Parathyroid adenoma (tissue), 2 donors: ENCODE data around the gene SHISA9.

Experiments
- H2AFZ ChIP-seq: fragments of 300-600 bp; sonication (generic); one replicate; pipeline ENCODE4 v1.7.0; 2017; ENCODE audit warnings: antibody characterized with exemption, mild to moderate bottlenecking
- H3K27ac ChIP-seq: fragments of 300-600 bp; sonication (generic); one replicate; pipeline ENCODE4 v1.7.0; 2017
- H3K27me3 ChIP-seq: fragments of 300-600 bp; sonication (generic); one replicate; pipeline ENCODE4 v1.7.0; 2017; ENCODE audit warnings: low read length; ENCODE audit not compliant: control insufficient read depth, insufficient read depth
- H3K36me3 ChIP-seq: fragments of 300-600 bp; sonication (generic); one replicate; pipeline ENCODE4 v1.7.0; 2017; ENCODE audit warnings: low read length; ENCODE audit not compliant: control insufficient read depth, insufficient read depth
- H3K4me1 ChIP-seq: fragments of 300-600 bp; sonication (generic); one replicate; pipeline ENCODE4 v1.7.0; 2017; ENCODE audit warnings: control low read depth
- H3K4me2 ChIP-seq: fragments of 300-600 bp; sonication (generic); one replicate; pipeline ENCODE4 v1.7.0; 2017; ENCODE audit warnings: low read length
- H3K4me3 ChIP-seq: fragments of 300-600 bp; sonication (generic); one replicate; pipeline ENCODE4 v1.7.0; 2017; ENCODE audit warnings: low read depth, low read length
- H3K79me2 ChIP-seq: fragments of 300-600 bp; sonication (generic); one replicate; pipeline ENCODE4 v1.7.0; 2017; ENCODE audit warnings: control low read depth
- H3K9ac ChIP-seq: fragments of 300-600 bp; sonication (generic); one replicate; pipeline ENCODE4 v1.7.0; 2017; ENCODE audit warnings: mild to moderate bottlenecking
- H3K9me3 ChIP-seq: fragments of 300-600 bp; sonication (generic); one replicate; pipeline ENCODE4 v1.7.0; 2017; ENCODE audit warnings: low read length; ENCODE audit not compliant: control insufficient read depth
- TF ChIP-seq, protein P1 (sequence below): fragments of 300-600 bp; sonication (generic); IDR thresholded peaks from one replicate; pipeline ENCODE4 v1.7.0; 2017; ENCODE audit warnings: antibody characterized with exemption, mild to moderate bottlenecking
- donor health status: primary hyperparathyroidism.

SHISA9 gene

DNA sequence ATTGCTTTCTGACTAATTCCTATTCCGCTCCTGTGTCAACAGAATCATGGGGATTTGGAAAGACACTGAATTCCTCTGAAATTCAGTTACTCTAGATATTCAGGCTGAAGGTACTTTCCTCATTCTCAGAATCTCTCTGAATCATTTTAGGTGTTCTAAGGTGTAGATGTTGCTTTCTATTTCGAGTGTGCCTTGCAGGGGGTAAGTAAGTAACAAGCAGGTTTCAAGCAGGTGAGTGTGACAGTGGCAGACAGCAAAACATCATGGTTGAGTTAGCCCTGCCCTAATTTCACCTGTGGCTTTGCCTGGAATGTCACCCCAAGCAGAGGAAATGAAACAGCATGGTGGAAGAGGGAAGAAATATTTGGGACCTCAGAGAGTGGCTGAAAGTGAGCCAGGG lies 75.1 kb downstream of the SHISA9 start:
- H3K9ac ChIP-seq = no peak overlapping the region
- no peaks in the 10 kb centered on the region for H3K4me1 ChIP-seq
- H2AFZ ChIP-seq = no peak overlapping the region
- no peak overlapping the region for H3K4me2 ChIP-seq
- no peak overlapping the region for H3K27ac ChIP-seq
- H3K4me3 ChIP-seq = no peak overlapping the region
- no peaks in the 10 kb centered on the region for H3K9me3 ChIP-seq
- no peaks in the 10 kb centered on the region for H3K79me2 ChIP-seq
- H3K27me3 ChIP-seq = no peaks in the 10 kb centered on the region
- no peaks in the 10 kb centered on the region for H3K36me3 ChIP-seq
- TF ChIP-seq, protein P1, sequence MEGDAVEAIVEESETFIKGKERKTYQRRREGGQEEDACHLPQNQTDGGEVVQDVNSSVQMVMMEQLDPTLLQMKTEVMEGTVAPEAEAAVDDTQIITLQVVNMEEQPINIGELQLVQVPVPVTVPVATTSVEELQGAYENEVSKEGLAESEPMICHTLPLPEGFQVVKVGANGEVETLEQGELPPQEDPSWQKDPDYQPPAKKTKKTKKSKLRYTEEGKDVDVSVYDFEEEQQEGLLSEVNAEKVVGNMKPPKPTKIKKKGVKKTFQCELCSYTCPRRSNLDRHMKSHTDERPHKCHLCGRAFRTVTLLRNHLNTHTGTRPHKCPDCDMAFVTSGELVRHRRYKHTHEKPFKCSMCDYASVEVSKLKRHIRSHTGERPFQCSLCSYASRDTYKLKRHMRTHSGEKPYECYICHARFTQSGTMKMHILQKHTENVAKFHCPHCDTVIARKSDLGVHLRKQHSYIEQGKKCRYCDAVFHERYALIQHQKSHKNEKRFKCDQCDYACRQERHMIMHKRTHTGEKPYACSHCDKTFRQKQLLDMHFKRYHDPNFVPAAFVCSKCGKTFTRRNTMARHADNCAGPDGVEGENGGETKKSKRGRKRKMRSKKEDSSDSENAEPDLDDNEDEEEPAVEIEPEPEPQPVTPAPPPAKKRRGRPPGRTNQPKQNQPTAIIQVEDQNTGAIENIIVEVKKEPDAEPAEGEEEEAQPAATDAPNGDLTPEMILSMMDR = no peak

DNA sequence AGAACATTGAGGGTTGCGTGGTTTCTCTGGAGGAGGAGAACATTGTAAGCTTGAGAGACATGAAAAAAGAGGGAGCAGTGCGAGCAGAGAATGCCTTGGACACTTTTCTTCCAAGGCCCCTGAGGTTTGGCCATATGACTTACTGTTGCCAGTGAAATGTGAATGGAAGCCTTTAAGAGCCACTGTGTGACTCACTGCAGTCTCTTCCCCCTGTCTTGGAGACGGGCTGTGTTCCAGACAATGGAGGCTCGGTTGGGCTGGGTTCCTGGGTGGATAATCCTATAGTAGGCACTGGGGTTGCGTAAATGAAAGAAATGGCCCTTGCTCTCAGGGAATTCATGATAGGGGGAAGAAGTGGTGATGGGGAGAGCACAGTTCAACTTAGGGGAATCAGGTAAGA lies 75.5 kb downstream of the SHISA9 start:
- Histone ChIP-seq H2AFZ (no peak overlapping the region), H3K79me2 (no peaks in the 10 kb centered on the region), H3K9ac (no peak overlapping the region), H3K27me3 (no peaks in the 10 kb centered on the region), H3K36me3 (no peaks in the 10 kb centered on the region), H3K4me2 (no peak overlapping the region), H3K4me3 (no peak overlapping the region), H3K4me1 (no peaks in the 10 kb centered on the region), H3K9me3 (no peaks in the 10 kb centered on the region), H3K27ac (no peak overlapping the region)
- TF ChIP-seq, protein P1 = no peak

DNA sequence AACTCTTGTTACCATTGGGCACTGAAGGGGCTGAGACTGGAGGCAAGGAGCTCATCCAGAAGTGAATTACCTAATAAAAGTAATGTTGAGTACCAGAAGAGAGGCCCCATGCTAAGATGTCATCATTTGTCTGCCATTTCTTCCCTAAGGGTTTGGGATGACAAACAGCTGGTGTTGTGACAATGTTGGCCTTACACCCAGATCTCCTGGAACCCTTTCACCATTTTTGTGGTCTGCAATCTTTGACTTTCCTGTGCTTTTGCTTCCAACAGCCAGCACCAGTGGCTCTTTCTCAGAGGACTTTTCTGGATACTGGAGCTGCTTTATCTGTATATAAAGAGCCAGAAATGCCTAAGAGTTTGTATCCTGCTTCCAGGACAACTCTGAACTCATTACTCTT lies 84.1 kb downstream of the SHISA9 start:
- Histone ChIP-seq H3K4me3 (no peak overlapping the region), H3K4me1 (no peaks in the 10 kb centered on the region), H3K9ac (no peak overlapping the region), H3K9me3 (no peaks in the 10 kb centered on the region), H3K27me3 (no peaks in the 10 kb centered on the region), H3K79me2 (no peaks in the 10 kb centered on the region), H2AFZ (no peak overlapping the region), H3K4me2 (no peak overlapping the region), H3K36me3 (no peaks in the 10 kb centered on the region), H3K27ac (no peak overlapping the region)
- TF ChIP-seq, protein P1 = no peak

DNA sequence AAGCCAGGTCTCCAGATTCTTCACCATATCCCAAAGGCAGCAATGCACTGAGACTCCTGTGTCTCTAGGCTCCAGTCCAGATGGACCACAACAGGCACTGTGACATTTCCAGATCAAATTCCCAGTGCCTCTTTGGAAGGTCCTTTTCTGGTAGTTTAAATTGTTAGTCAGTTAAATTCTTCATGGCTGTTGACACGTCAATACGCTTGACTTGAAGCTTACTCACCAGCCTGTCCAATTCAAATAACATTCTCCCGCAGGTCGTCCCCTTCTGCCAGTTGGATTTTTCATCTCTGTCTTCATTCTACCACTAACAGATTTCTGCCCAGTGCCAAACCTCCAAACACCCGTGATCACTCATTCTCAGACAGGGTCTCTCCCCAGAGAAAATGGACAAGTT lies 86.7 kb downstream of the SHISA9 start:
- Histone ChIP-seq H3K79me2 (no peaks in the 10 kb centered on the region), H3K27ac (no peak overlapping the region), H2AFZ (no peak overlapping the region), H3K9me3 (no peaks in the 10 kb centered on the region), H3K4me1 (no peaks in the 10 kb centered on the region), H3K4me3 (no peak overlapping the region), H3K4me2 (no peak overlapping the region), H3K36me3 (no peaks in the 10 kb centered on the region), H3K27me3 (no peaks in the 10 kb centered on the region), H3K9ac (no peak overlapping the region)
- TF ChIP-seq, protein P1 = no peak

DNA sequence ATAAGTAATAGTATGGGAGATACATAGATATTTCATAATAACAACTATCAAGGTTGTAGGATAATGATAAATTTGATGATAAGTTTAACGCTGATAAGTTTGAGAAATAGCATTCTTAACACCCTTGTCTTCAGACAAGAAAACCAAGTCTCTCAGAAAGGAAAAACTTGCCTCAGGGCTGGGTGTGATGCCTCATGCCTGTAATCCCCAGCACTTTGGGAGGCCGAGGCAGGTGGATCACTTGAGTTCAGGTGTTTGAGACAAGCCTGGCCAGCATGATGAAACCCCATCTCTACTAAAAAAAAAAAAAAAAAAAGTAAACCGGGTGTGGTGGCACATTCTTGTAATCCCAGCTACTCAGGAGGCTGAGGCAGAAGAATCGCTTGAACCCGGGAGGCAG lies 90.7 kb downstream of the SHISA9 start:
- H3K4me3 ChIP-seq = no peak overlapping the region
- H3K9ac ChIP-seq = no peak overlapping the region
- H3K4me2 ChIP-seq = no peak overlapping the region
- no peaks in the 10 kb centered on the region for H3K27me3 ChIP-seq
- no peak overlapping the region for H3K27ac ChIP-seq
- no peaks in the 10 kb centered on the region for H3K4me1 ChIP-seq
- H3K9me3 ChIP-seq = no peaks in the 10 kb centered on the region
- H2AFZ ChIP-seq = no peak overlapping the region
- H3K36me3 ChIP-seq = no peaks in the 10 kb centered on the region
- TF ChIP-seq, protein P1 = no peak
- H3K79me2 ChIP-seq = no peaks in the 10 kb centered on the region
